ENCODE data around the gene ENPP3.

Gene ENPP3

DNA sequence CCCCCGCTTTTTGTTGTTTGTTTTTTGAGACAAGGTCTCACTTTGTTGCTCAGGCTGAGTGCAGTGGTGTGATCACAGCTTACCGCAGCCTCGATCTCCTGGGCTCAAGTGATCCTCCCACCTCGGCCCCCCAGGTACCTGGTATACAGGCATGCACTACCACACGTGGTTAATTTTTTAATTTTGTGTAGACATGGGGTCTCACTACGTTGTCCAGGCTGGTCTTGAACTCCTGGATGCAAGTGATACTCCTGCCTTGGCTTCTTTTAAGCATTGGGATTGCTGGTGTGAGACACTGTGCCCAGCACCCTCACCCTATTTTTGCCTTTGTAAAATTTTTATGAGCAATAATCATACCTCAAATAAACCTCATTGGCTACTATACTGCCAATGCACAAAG lies 5.5 kb downstream of the ENPP3 start:
- DNase-seq (ENCODE audit: extremely low read depth in 1 of 2, low read depth in 1 of 2), result no peak

DNA sequence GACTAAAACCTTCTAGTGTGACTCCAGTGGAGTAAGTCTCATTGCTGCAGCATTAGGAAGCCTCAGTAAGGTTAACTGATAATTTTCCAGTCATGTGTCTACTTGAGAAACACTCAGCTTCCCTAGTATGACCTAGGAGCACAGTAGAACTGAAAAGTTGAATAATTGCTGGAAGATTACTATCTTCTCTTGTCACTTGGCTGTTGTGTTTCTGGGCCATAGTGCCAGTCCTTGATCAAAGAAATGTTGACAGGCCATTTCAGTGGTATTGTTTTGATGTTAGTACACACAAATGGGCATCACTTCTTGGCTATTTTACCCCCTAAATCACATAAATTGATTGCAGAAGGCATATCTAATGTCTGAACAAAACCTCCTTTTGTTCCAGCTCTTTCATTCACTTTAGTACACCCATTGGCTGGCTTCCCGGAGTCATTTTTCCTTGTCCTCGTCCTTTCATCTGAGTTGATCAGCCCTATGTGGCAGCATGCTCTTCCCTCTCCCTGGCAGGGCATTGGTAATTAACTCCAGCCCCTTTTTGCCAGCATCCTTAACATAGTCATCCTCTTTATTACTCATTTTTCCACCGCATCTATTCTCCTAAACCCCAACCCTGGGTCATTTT lies 6.0 kb downstream of the ENPP3 start:
- DNase-seq (ENCODE audit: extremely low read depth in 1 of 2, low read depth in 1 of 2), result no peak

DNA sequence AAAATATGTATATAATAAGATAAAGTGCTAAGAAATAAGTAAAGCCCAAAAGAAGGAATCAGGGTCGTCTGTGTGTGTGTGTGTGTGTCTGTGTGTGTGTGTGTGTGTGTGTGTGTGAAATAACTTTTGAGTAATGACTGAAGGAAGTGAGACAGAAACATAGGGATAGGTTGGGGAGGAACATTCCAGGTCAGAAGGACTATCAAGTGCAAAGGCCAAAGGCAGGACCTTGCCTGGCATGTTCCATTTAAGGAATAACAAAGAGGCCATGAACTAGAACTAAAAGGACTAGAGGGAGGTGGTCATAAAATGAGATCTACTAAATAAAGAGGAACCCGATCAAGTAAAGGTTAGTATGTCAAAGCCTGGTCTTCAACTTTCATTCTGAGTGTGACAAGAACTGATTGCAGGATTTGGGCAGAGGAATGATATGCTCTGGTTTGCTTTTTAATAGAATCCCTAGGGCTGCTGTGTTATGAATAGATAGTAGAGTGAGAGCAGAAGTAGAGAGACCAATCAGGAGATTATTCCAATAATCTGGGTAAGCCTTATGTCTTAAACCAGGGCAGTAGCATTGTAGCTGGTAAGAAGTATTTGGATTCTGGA lies 6.9 kb downstream of the ENPP3 start:
- DNase-seq (ENCODE audit: extremely low read depth in 1 of 2, low read depth in 1 of 2), result no peak

DNA sequence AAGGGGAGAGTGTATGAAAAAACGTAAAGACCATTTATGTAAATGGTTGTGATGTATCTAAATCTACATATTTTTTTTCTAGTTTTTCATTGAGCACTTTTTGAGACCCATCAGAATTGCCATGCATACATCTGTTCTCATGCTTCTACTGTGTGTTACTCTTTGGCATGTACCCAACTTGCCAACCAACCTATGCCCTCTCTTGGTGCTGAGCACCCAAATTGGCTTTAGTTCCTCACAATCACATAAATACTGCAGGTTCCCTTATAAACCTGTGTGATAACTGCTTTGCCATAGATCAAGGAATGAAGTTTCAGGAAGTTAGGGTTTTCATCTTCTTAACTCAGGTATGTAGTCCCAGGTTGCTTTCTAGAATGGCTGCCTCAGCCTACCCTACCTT lies 7.8 kb downstream of the ENPP3 start:
- DNase-seq (ENCODE audit: extremely low read depth in 1 of 2, low read depth in 1 of 2), result no peak

DNA sequence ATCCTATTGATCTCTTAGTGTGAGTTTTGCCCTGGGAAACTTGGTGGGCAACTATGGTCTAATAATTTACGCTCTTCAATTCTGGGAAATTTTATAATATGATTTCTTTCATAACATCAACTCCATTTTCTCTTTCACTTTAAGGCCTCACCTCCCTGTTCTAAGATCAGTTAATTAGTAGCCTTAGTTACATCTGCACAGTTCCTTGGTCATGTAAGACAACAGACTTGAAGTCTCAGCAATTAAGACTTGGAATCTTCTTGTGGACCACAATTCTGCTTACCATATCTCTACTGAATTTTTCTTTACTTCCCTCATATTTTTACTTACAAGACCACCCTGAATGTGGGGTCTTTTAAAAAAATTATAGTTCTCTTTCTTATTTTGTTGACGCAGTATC lies 8.7 kb downstream of the ENPP3 start:
- DNase-seq (ENCODE audit: extremely low read depth in 1 of 2, low read depth in 1 of 2), result no peak

GRCh38 chr6:131646249-131646670 lies 9.2 kb downstream of the ENPP3 start:
- no peak for DNase-seq (ENCODE audit: extremely low read depth in 1 of 2, low read depth in 1 of 2)

DNA sequence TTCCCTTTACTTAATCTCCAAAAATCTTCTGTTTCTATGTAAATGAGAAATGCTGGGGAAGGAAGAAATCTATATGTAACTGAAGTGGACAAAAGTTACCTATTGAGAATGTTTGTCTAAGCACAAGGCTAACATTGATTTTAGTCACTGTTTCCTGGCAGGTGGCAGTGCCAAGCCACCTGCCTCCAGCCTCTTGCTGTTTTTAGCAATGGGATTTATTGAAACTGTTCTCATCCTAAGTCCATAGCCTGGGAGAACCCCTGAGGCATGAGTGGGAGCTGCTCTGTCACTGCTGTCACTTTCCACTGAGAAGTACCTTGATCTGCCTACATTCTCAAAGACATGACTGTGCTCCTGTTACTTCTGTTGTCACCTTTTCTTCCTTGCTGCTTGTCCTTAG lies 14.7 kb downstream of the ENPP3 start:
- no peak for DNase-seq (ENCODE audit: extremely low read depth in 1 of 2, low read depth in 1 of 2)

- no peak for DNase-seq (ENCODE audit: extremely low read depth in 1 of 2, low read depth in 1 of 2)
These were observed 15.4 kb downstream of the ENPP3 start for GRCh38 chr6:131652472-131652871.

GRCh38 chr6:131654326-131654725 lies 17.2 kb downstream of the ENPP3 start:
- DNase-seq (ENCODE audit: extremely low read depth in 1 of 2, low read depth in 1 of 2), result no peak

DNA sequence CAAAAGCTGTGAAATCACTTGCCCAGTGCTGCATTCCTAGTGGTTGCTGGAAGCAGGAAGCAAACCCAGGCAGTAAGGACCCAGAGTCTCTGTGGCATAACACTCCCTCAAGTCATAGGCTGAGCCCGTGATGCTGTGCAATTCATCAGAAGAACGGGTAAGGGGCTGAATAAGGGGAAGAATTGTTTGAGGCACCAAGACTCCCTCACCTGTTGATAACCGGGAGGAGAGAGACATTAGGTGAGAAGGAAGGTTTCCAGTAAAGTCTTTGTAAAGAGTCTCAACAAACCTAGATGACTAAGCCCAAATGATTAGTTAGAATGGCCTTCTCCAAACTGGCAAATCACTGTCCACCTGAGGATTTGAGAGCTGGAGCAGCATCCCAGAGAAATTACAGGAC lies 18.3 kb downstream of the ENPP3 start:
- no peak for DNase-seq (ENCODE audit: extremely low read depth in 1 of 2, low read depth in 1 of 2)

GRCh38 chr6:131655951-131656350 lies 18.8 kb downstream of the ENPP3 start:
- no peak for DNase-seq (ENCODE audit: extremely low read depth in 1 of 2, low read depth in 1 of 2)

- DNase-seq (ENCODE audit: extremely low read depth in 1 of 2, low read depth in 1 of 2), result no peak
These were observed 19.6 kb downstream of the ENPP3 start for GRCh38 chr6:131656667-131657066.

- DNase-seq (ENCODE audit: extremely low read depth in 1 of 2, low read depth in 1 of 2), result no peak
These were observed 20.1 kb downstream of the ENPP3 start for GRCh38 chr6:131657222-131657621.

- DNase-seq (ENCODE audit: extremely low read depth in 1 of 2, low read depth in 1 of 2), result no peak
These were observed 20.6 kb downstream of the ENPP3 start for GRCh38 chr6:131657630-131658111.

GRCh38 chr6:131658287-131658686 lies 21.2 kb downstream of the ENPP3 start:
- no peak for DNase-seq (ENCODE audit: extremely low read depth in 1 of 2, low read depth in 1 of 2)

- no peak for DNase-seq (ENCODE audit: extremely low read depth in 1 of 2, low read depth in 1 of 2)
These were observed 23.1 kb downstream of the ENPP3 start for GRCh38 chr6:131660195-131660594.

- no peak for DNase-seq (ENCODE audit: extremely low read depth in 1 of 2, low read depth in 1 of 2)
These were observed 26.6 kb downstream of the ENPP3 start for GRCh38 chr6:131663578-131664165.

DNA sequence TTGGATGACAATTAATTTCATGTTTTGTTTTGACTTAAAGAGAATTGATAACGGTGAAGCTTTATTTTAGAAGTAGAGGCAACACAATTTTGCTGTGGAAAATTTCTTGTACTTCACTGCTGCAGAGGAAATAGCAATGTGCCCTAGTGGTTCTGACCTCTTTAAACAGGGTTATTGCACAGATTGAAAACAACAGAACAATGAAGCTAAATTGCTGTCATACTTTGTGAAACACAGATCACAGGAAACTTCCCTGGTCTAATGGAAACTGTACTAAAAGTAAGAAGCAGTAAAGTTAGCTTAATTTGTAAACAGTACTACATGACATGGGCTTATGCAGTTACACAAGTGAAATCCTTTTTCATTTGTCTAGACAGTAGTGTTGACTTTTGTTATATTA lies 32.8 kb downstream of the ENPP3 start:
- no peak for DNase-seq (ENCODE audit: extremely low read depth in 1 of 2, low read depth in 1 of 2)

DNA sequence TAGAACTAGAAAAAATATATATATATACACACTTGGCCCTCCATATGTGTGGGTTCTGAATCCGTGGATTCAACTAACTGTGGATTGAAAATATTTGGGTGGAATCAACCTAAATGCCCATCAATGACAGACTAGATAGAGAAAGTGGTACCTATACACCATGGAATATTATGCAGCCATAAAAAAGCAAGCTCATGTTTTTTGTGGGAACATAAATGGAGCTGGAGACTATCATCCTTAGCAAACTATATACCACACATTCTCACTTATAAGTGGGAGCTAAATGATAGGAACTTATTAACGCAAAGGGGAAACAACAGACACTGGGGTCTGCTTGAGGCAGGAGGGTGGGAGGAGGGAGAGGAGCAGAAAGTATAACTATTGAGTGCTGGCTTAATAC lies 36.1 kb downstream of the ENPP3 start:
- no peak for DNase-seq (ENCODE audit: extremely low read depth in 1 of 2, low read depth in 1 of 2)

DNA sequence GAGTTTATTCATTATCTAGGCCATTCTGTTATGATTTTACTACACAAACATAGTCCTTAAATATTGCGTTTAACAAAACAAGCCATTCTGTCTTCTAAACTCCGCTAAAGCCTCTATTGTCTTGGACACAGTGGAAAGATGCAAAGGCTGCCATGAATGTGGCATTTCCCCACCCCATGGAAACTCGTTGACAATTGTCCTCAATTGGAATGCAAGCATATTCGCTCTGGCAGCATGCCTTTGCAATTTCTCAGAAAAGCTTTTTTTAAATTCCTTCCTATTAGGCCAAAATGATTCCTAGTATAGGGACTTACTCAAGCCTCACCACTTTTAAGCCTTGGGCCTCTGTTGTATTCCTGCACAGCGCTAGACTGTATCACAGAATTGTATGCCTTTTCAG lies 41.3 kb downstream of the ENPP3 start:
- no peak for DNase-seq (ENCODE audit: extremely low read depth in 1 of 2, low read depth in 1 of 2)

GRCh38 chr6:131680868-131681267 lies 43.8 kb downstream of the ENPP3 start:
- no peak for DNase-seq (ENCODE audit: extremely low read depth in 1 of 2, low read depth in 1 of 2)

DNA sequence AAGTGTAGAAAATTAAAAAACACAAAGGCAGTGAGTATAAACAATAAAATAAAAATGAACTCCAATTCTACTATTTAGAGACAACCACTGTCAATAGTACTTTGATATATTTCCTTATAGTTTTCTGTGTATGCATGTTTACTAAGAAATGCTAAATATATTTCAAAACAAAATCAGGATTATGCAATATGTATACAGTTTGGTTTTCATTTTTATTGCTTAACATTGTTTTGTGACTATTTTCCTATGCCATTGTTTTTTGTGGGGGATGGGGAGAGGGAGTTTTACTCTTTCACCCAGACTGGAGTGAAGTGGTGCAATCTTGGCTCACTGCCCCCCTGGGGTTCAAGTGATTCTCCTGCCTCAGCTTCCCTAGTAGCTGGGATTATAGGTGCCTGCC lies 44.5 kb downstream of the ENPP3 start:
- DNase-seq (ENCODE audit: extremely low read depth in 1 of 2, low read depth in 1 of 2), result no peak

- DNase-seq (ENCODE audit: extremely low read depth in 1 of 2, low read depth in 1 of 2), result no peak
These were observed 45.3 kb downstream of the ENPP3 start for GRCh38 chr6:131682442-131682841.
